ENCODE measurements around the gene HDDC3.
"Not testable (repeated sequence)": the region's sequence is repeated elsewhere in the genome, so short reads cannot be mapped to it uniquely, and the experiment has no call there.

HDDC3 gene

GRCh38 chr15:90914305-90915080 is 17.9 kb downstream of the HDDC3 start:
- H3K4me1 Mint-ChIP-seq (ENCODE audit: low read depth) = peaks cover 61% of the 10 kb centered on the region
- no peak overlapping the region for H3K4me3 Mint-ChIP-seq
- no peaks in the 10 kb centered on the region for H3K27me3 Mint-ChIP-seq
- H3K27ac Mint-ChIP-seq = peak overlapping the region; percentile 38
- no peaks in the 10 kb centered on the region for H3K9me3 Mint-ChIP-seq
- H3K36me3 Mint-ChIP-seq (ENCODE audit: low read depth) = peaks cover 100% of the 10 kb centered on the region
- intact Hi-C loops (cut with micrococcal nuclease) = loop anchor here (2.0 kb wide), 1 partner anchor 16 kb away; no protein-coding TSS in a partner anchor

DNA sequence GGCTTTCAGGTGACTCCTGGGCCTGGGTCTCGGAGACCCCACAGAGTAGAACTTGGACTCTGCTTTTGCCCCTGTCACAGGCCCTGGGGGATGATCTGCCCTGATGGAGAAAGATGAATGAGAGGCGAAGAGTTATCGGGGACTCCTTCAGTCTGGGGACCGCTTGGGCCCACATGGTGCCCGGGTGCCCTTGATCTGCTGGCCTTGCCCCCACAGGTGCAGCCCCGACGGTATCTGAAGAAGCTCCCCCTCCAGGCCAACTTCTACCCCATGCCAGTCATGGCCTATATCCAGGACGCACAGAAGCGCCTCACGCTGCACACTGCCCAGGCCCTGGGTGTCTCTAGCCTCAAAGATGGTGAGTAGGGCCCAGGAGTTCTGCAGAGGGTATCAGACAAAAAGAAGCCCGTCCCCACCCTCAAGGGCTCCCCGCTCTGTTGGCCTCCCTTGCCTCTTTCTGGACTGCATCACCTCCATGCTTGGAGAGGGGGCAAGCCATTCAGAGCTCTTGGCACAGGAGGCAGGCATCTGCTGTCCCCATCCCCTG is 18.9 kb downstream of the HDDC3 start:
- Mint-ChIP-seq H3K36me3 (ENCODE audit: low read depth) (peaks cover 100% of the 10 kb centered on the region), H3K9me3 (no peaks in the 10 kb centered on the region), H3K27ac (peak overlapping the region; percentile 38), H3K4me1 (ENCODE audit: low read depth) (peaks cover 60% of the 10 kb centered on the region), H3K27me3 (no peaks in the 10 kb centered on the region), H3K4me3 (no peak overlapping the region)
- intact Hi-C loops (cut with micrococcal nuclease) = no loop called here

DNA sequence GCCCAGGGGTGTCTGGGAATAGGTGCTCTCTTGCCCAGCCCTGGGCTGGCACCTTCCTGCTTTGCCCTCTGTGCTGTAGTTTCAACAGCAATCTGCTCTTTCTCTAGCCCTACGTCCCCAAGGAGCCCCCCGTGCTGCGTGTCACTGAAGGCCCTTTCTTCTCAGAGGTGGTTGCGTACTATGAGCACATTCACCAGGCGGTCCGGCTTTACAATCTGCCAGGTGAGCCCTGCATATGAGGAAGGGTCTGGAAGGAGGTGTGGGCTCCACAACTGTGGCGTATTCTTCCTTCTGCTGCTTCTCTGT is 19.6 kb downstream of the HDDC3 start:
- no peaks in the 10 kb centered on the region for H3K9me3 Mint-ChIP-seq
- peak overlapping the region; percentile 39 for H3K27ac Mint-ChIP-seq
- H3K4me1 Mint-ChIP-seq (ENCODE audit: low read depth) = peaks cover 57% of the 10 kb centered on the region
- no peak overlapping the region for H3K4me3 Mint-ChIP-seq
- H3K27me3 Mint-ChIP-seq = no peaks in the 10 kb centered on the region
- peaks cover 97% of the 10 kb centered on the region for H3K36me3 Mint-ChIP-seq (ENCODE audit: low read depth)
- intact Hi-C loops (cut with micrococcal nuclease) = no loop called here

DNA sequence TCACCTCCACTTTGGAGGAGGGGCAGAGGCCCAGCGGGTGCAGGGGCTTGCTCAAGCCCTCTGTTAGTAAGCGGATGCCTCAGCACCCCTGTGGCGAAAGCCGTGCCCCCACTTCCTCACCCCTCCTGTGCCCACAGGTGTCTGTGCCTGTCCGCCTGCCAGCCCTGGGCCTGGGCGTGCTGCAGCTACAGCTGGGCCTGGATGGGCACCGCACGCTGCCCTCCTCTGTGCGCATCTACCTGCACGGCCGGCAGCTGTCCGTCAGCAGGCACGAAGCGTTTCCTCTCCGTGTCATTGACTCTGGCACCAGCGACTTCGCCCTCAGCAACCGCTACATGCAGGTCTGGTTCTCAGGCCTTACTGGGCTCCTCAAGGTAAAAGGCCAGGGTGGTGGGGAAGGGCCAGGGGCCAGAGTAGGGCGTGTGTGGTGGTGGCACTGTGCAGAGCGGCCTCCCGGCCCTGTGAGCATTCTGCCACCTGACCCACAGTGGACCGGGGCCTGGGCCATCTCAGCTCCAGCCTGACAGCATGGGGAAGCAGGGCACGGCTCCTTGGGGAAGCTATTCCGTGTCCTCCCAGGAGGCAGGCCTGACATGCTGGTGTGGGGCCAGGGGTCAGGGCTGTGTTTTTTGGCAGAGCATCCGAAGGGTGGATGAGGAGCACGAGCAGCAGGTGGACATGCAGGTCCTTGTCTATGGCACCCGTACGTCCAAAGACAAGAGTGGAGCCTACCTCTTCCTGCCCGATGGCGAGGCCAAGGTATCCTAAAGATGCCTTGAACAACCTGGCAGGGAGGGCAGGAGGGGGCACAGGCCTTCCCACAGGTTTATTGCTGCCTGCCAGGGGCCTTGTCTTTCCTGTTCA is 20.2 kb downstream of the HDDC3 start:
- peaks cover 57% of the 10 kb centered on the region for H3K4me1 Mint-ChIP-seq (ENCODE audit: low read depth)
- H3K36me3 Mint-ChIP-seq (ENCODE audit: low read depth) = peaks cover 97% of the 10 kb centered on the region
- intact Hi-C loops (cut with micrococcal nuclease) = no loop called here

GRCh38 chr15:90911302-90911623 is 21.1 kb downstream of the HDDC3 start:
- Mint-ChIP-seq H3K27ac (no peak overlapping the region), H3K4me1 (ENCODE audit: low read depth) (peaks cover 50% of the 10 kb centered on the region), H3K27me3 (no peaks in the 10 kb centered on the region), H3K36me3 (ENCODE audit: low read depth) (peaks cover 97% of the 10 kb centered on the region), H3K9me3 (no peaks in the 10 kb centered on the region), H3K4me3 (no peak overlapping the region)
- intact Hi-C loops (cut with micrococcal nuclease) = no loop called here

More for the DNA sequence above, 20.2 kb downstream of the HDDC3 start:
- no peaks in the 10 kb centered on the region for H3K9me3 Mint-ChIP-seq
- no peak overlapping the region for H3K4me3 Mint-ChIP-seq
- no peaks in the 10 kb centered on the region for H3K27me3 Mint-ChIP-seq
- H3K27ac Mint-ChIP-seq = peak overlapping the region; percentile 39

DNA sequence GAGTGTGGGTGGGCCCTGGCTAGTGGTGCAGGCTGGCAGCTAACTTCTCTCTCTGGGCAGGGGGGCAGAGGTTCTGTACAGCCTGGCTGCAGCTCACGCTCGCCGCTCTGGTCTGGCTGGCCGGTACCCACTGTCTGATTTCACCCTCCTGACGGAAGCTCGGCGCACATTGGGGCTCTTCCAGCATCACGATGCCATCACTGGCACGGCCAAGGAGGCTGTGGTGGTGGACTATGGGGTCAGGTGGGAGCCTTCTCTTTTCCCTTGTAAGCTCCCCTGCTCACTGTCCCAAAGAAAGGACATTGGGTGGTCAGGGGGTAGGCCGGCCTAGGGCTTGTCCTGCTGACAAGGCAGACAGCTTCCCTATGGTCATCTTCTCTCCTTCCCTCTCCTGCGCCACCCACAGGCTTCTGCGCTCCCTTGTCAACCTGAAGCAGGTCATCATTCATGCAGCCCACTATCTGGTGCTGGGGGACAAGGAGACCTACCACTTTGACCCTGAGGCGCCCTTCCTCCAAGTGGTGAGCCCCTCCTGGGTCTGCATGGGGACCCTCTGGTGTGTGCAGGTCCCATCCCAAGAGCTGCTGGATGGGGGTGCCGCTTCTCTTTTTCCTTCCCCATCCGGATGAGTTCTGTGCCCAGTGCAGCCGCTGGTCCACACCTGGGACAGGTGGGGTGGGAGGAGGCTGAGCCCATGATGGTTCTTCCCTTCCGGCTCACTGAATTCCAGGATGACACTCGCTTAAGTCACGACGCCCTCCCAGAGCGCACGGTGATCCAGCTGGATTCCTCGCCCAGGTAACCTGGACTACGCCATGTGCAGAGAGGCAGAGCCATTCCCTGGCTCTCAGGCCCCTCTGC is 21.7 kb downstream of the HDDC3 start:
- Mint-ChIP-seq H3K27me3 (no peaks in the 10 kb centered on the region), H3K4me3 (no peak overlapping the region), H3K27ac (no peak overlapping the region), H3K4me1 (ENCODE audit: low read depth) (peaks cover 49% of the 10 kb centered on the region), H3K9me3 (no peaks in the 10 kb centered on the region), H3K36me3 (ENCODE audit: low read depth) (peaks cover 97% of the 10 kb centered on the region)
- intact Hi-C loops (cut with micrococcal nuclease) = no loop called here

GRCh38 chr15:90909976-90910375 is 22.4 kb downstream of the HDDC3 start:
- Mint-ChIP-seq H3K4me3 (no peak overlapping the region), H3K9me3 (no peaks in the 10 kb centered on the region), H3K27ac (no peak overlapping the region), H3K27me3 (no peaks in the 10 kb centered on the region), H3K36me3 (ENCODE audit: low read depth) (peaks cover 97% of the 10 kb centered on the region), H3K4me1 (ENCODE audit: low read depth) (peaks cover 48% of the 10 kb centered on the region)
- intact Hi-C loops (cut with micrococcal nuclease) = no loop called here

DNA sequence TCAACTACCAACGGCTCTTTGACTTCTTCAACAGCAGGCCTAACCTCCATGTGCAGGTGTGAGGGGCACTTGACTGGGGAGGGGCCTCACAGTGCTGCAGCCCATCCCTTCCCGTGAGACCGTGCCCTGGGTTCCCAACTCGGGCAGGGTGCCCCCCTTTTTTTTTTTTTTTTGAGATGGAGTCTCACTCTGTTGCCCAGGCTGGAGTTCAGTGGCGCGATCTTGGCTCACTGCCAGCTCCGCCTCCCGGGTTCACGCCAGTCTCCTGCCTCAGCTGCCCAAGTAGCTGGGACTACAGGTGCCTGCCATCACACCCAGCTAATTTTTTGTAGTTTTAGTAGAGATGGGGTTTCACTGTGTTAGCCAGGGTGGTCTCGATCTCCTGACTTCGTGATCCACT is 22.9 kb downstream of the HDDC3 start:
- Mint-ChIP-seq H3K36me3 (ENCODE audit: low read depth) (peaks cover 97% of the 10 kb centered on the region), H3K4me1 (ENCODE audit: low read depth) (peaks cover 43% of the 10 kb centered on the region)
- H3K27ac Mint-ChIP-seq; H3K4me3 Mint-ChIP-seq; intact Hi-C loops (cut with micrococcal nuclease); H3K27me3 Mint-ChIP-seq; H3K9me3 Mint-ChIP-seq: not testable (repeated sequence)

DNA sequence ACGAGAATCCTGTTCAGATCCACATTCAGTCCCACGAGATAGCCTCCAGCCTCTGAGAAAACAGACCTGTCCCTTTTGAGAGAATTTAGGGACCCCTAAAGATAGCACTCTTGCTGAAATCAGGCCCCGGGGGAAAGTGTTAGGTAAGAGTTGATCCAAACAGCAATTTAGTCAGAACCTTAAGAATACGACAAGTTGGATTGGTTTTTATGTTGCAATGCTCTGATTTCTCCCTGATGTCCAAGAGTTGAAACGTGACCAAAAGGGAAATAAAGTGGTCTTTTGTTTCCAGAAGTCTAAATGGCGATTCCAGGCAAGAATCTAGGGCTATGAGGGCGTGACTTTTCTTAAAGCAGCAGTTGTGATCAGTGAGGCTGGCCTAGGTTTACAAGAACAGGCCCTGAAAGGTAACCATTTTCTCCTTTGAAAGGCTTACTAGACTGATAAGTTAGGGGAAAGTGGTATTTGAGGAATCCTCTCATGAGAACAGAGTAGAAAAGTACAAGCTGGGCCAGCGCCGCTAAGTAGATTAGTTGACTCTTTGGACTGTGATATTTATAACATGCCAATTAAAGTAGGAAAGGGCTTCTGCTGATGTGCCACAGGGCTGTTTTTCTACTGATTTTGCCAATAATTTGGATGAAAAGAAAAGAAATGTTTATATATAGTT is 24.4 kb downstream of the HDDC3 start:
- Mint-ChIP-seq H3K4me3 (no peak overlapping the region), H3K27ac (no peak overlapping the region), H3K36me3 (ENCODE audit: low read depth) (peaks cover 95% of the 10 kb centered on the region), H3K4me1 (ENCODE audit: low read depth) (peaks cover 38% of the 10 kb centered on the region), H3K27me3 (no peaks in the 10 kb centered on the region), H3K9me3 (no peaks in the 10 kb centered on the region)
- intact Hi-C loops (cut with micrococcal nuclease) = no loop called here

- peaks cover 87% of the 10 kb centered on the region for H3K36me3 Mint-ChIP-seq (ENCODE audit: low read depth)
- no peak overlapping the region for H3K27ac Mint-ChIP-seq
Observed at GRCh38 chr15:90907051-90907660, 25.2 kb downstream of the HDDC3 start.

GRCh38 chr15:90906181-90906849 is 26.0 kb downstream of the HDDC3 start:
- H3K36me3 Mint-ChIP-seq (ENCODE audit: low read depth) = peaks cover 78% of the 10 kb centered on the region
- H3K27ac Mint-ChIP-seq = no peak overlapping the region
- H3K4me1 Mint-ChIP-seq (ENCODE audit: low read depth) = peaks cover 34% of the 10 kb centered on the region
- H3K27me3 Mint-ChIP-seq = no peaks in the 10 kb centered on the region
- H3K4me3 Mint-ChIP-seq = no peak overlapping the region
- no peaks in the 10 kb centered on the region for H3K9me3 Mint-ChIP-seq
- intact Hi-C loops (cut with micrococcal nuclease) = no loop called here

More at GRCh38 chr15:90907051-90907660, 25.2 kb downstream of the HDDC3 start:
- H3K4me3 Mint-ChIP-seq = no peak overlapping the region
- peaks cover 30% of the 10 kb centered on the region for H3K4me1 Mint-ChIP-seq (ENCODE audit: low read depth)
- no peaks in the 10 kb centered on the region for H3K27me3 Mint-ChIP-seq
- intact Hi-C loops (cut with micrococcal nuclease) = no loop called here
- no peaks in the 10 kb centered on the region for H3K9me3 Mint-ChIP-seq

DNA sequence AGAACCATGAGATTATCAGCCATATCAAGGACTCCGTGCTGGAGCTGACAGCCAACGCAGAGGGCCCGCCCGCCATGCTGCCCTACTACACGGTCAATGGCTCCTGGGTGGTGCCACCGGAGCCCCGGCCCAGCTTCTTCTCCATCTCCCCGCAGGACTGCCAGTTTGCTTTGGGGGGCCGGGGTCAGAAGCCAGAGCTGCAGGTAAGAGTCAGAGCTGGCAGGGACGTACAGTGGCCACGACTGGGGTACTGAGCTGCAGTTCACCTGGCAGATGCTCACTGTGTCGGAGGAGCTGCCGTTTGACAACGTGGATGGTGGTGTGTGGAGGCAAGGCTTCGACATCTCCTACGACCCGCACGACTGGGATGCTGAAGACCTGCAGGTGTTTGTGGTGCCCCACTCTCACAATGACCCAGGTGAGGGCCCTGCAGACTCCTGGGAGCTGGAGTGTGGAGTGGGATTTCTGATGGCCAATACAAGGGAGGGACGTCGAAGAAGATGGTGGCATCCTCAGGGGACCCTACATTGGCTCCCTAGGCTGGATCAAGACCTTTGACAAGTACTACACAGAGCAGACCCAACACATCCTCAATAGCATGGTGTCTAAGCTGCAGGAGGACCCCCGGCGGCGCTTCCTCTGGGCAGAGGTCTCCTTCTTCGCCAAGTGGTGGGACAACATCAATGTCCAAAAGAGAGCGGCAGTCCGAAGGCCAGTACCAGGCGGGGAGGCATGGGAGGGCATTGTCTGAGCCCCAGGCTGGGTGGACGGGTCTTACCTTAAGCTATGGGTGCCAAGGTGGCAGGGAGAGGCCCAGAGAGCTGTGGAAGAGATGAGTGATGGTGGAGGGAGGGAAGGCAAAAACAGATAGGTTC is 26.8 kb downstream of the HDDC3 start:
- Mint-ChIP-seq H3K27ac (no peak overlapping the region), H3K27me3 (no peaks in the 10 kb centered on the region), H3K4me3 (no peak overlapping the region), H3K9me3 (no peaks in the 10 kb centered on the region), H3K4me1 (ENCODE audit: low read depth) (peaks cover 39% of the 10 kb centered on the region), H3K36me3 (ENCODE audit: low read depth) (peaks cover 70% of the 10 kb centered on the region)
- intact Hi-C loops (cut with micrococcal nuclease) = no loop called here

Measured in dendritic cell treated with granulocyte-macrophage colony-stimulating factor and Interleukin-4, amounts not matched to agents 40 ng/mL and 50 ng/mL, for 4 days (primary cell).